ENCODE results near the gene CLCN7.

DNA sequence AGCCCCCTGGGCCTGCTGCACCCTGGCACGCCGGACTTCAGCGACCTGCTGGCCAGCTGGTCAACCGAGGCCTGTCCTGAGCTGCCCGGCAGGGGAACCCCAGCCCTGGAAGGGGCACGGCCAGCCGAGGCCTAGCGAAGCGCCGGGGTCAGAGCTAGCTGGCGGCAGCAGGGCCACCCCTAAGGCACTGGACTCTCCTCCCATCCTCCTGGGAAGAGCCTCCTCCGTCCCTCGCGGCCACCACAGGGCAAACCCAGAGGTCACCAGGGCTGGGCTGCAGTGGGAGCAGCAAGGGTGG, 41.6 kb downstream of the CLCN7 start:
- no peak for TF ChIP-seq POLR2A (IDR thresholded peaks at IDR 0.05)
- TF ChIP-seq, protein P1, sequence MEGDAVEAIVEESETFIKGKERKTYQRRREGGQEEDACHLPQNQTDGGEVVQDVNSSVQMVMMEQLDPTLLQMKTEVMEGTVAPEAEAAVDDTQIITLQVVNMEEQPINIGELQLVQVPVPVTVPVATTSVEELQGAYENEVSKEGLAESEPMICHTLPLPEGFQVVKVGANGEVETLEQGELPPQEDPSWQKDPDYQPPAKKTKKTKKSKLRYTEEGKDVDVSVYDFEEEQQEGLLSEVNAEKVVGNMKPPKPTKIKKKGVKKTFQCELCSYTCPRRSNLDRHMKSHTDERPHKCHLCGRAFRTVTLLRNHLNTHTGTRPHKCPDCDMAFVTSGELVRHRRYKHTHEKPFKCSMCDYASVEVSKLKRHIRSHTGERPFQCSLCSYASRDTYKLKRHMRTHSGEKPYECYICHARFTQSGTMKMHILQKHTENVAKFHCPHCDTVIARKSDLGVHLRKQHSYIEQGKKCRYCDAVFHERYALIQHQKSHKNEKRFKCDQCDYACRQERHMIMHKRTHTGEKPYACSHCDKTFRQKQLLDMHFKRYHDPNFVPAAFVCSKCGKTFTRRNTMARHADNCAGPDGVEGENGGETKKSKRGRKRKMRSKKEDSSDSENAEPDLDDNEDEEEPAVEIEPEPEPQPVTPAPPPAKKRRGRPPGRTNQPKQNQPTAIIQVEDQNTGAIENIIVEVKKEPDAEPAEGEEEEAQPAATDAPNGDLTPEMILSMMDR (IDR thresholded peaks at IDR 0.05), result no peak

All from heart left ventricle (tissue), 13 donors.